ENCODE measurements around the gene IFTAP. TPM values are rescaled to one million over a fixed set of nuclear protein-coding genes. Genes with fewer than 3 reads are reported as not detected.

The IFTAP gene
- total RNA-seq, 2 experiments from 2014 or later: not detected

DNA sequence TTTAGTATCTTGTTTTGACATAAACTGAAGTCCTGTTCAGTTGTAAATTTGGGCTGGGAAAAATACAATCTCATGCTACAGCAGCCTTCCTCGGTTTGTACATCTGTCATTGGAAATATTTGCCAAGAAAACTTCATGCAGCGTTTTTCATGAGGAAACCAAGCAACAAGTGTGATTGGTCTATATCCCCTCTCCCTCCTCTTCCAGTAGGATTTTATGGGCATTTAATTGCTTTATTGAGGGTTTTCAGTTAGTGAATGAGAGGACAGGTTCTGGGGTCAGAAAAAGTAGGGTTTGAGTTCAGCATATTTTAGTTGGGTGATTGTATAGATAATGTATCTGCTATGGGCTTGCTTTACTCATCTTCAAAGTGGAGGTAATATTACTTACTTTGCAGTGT is 93.8 kb downstream of the IFTAP start:
- H3K4me1 ChIP-seq (ENCODE audit: insufficient read depth, low read length, poor library complexity, severe bottlenecking): no peaks in the 10 kb centered on the region
- ChIA-PET POLR2A (no interaction called here), CTCF (ENCODE audit: unreplicated experiment) (no interaction called here)
- no peak overlapping the region for H2AFZ ChIP-seq (ENCODE audit: low read length)
- TF ChIP-seq, protein P1, sequence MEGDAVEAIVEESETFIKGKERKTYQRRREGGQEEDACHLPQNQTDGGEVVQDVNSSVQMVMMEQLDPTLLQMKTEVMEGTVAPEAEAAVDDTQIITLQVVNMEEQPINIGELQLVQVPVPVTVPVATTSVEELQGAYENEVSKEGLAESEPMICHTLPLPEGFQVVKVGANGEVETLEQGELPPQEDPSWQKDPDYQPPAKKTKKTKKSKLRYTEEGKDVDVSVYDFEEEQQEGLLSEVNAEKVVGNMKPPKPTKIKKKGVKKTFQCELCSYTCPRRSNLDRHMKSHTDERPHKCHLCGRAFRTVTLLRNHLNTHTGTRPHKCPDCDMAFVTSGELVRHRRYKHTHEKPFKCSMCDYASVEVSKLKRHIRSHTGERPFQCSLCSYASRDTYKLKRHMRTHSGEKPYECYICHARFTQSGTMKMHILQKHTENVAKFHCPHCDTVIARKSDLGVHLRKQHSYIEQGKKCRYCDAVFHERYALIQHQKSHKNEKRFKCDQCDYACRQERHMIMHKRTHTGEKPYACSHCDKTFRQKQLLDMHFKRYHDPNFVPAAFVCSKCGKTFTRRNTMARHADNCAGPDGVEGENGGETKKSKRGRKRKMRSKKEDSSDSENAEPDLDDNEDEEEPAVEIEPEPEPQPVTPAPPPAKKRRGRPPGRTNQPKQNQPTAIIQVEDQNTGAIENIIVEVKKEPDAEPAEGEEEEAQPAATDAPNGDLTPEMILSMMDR (conservative IDR thresholded peaks at IDR 0.05; ENCODE audit: low read length): no peak
- BruUV-seq (replicated peaks): no TSS peak
- no peaks in the 10 kb centered on the region for H3K79me2 ChIP-seq (ENCODE audit: insufficient read depth, low read depth, low read length)
- H3K36me3 ChIP-seq (ENCODE audit: insufficient read depth, low read length): no peaks in the 10 kb centered on the region
- DNase-seq (ENCODE audit: low spot score): no peak
- intact Hi-C loops (cut with micrococcal nuclease; ENCODE audit: unreplicated experiment): no loop called here
- H4K20me1 ChIP-seq (ENCODE audit: insufficient read depth, low read length): no peaks in the 10 kb centered on the region
- H3K9me3 ChIP-seq (ENCODE audit: low read length): no peaks in the 10 kb centered on the region
- H3K9me2 ChIP-seq (ENCODE audit: insufficient read depth, low read length): no peaks in the 10 kb centered on the region
- no peak overlapping the region for H3K4me2 ChIP-seq (ENCODE audit: low read length)
- H3K27ac ChIP-seq (ENCODE audit: low read depth, low read length, poor library complexity, severe bottlenecking): no peak overlapping the region
- H3K4me3 ChIP-seq (ENCODE audit: low read depth, low read length, poor library complexity, severe bottlenecking): no peak overlapping the region

DNA sequence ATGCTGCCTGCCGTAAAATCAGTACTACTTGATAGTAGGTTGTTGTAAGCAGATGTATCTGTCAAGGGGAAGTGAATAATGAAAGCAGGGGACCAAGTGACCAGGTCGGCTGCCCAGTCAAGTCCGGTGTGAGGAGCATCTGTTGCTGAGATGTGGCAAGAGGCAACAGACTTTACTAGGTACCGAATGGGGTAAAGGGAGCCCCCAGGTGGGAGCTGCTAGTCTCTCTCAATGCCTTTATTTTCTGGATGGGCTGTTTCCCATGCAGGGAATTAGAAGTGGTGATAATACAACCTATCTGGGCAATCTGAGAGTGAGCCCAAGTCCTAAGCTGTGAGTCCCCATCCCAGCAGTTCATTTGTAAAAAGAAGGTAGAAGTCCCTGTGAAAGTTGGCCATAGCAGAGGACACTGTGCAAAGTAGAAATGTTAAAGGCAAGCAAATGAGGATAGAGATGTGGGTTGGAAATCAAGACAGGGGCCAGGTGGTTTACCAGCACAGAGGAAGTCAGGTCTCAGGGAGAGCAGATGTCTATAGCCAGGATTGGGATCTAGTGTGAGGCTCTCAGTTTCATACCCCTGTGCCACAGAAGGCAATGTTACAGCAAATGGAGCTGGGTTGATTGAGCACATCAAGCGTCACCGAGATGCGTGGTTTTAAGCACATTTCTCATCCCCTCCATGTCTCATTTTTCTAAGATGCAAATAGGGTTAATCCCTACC is 94.4 kb downstream of the IFTAP start:
- CTCF ChIA-PET (ENCODE audit: unreplicated experiment): no interaction called here
- TF ChIP-seq EZH2phosphoT487 (IDR thresholded peaks at IDR 0.05; ENCODE audit: borderline replicate concordance, low read depth, low read length): no peak
- TF ChIP-seq, protein P1 (conservative IDR thresholded peaks at IDR 0.05; ENCODE audit: low read length): no peak
- intact Hi-C loops (cut with micrococcal nuclease; ENCODE audit: unreplicated experiment): no loop called here
- no peaks in the 10 kb centered on the region for H3K9me2 ChIP-seq (ENCODE audit: insufficient read depth, low read length)
- H2AFZ ChIP-seq (ENCODE audit: low read length): no peak overlapping the region
- no peaks in the 10 kb centered on the region for H3K36me3 ChIP-seq (ENCODE audit: insufficient read depth, low read length)
- H3K79me2 ChIP-seq (ENCODE audit: insufficient read depth, low read depth, low read length): no peaks in the 10 kb centered on the region
- H3K27ac ChIP-seq (ENCODE audit: low read depth, low read length, poor library complexity, severe bottlenecking): no peak overlapping the region
- POLR2A ChIA-PET: interaction anchor here (0.5 kb wide), 1 partner anchor 103 kb away, joined by 4 read pairs; no protein-coding TSS in a partner anchor
- DNase-seq (ENCODE audit: low spot score): no peak
- no peaks in the 10 kb centered on the region for H3K4me1 ChIP-seq (ENCODE audit: insufficient read depth, low read length, poor library complexity, severe bottlenecking)
- H3K4me3 ChIP-seq (ENCODE audit: low read depth, low read length, poor library complexity, severe bottlenecking): no peak overlapping the region
- H3K9me3 ChIP-seq (ENCODE audit: low read length): no peaks in the 10 kb centered on the region
- no peak overlapping the region for H3K4me2 ChIP-seq (ENCODE audit: low read length)
- no TSS peak for BruUV-seq (replicated peaks)
- H4K20me1 ChIP-seq (ENCODE audit: insufficient read depth, low read length): no peaks in the 10 kb centered on the region

DNA sequence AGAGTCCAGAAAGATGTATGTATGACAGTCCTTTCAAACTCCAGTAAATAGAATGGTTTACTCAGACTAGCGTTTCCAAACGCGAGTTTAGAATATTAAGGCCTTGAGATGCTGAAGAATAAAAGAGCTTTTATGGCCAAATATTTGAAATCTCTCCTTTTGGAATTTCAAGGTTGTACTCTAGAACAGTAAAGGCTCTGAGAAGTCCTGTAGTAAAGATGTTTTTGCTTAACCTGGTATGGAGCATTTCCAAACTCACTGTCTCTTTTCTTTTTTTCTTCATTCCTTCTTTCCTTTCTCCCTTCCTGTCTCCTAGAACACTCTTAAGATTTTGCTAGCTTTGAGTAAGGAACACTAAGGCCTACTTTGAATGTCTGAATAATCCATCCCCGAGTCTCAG is 95.1 kb downstream of the IFTAP start:
- no peak for DNase-seq (ENCODE audit: low spot score)
- ChIA-PET POLR2A (interaction anchor here (0.5 to 0.7 kb wide), 2 partner anchors 57 to 102 kb away, joined by 3 to 4 read pairs; no protein-coding TSS in a partner anchor), CTCF (ENCODE audit: unreplicated experiment) (no interaction called here)
- Histone ChIP-seq H3K79me2 (ENCODE audit: insufficient read depth, low read depth, low read length) (no peaks in the 10 kb centered on the region), H3K4me3 (ENCODE audit: low read depth, low read length, poor library complexity, severe bottlenecking) (no peak overlapping the region), H3K4me2 (ENCODE audit: low read length) (no peak overlapping the region), H3K36me3 (ENCODE audit: insufficient read depth, low read length) (no peaks in the 10 kb centered on the region), H2AFZ (ENCODE audit: low read length) (no peak overlapping the region), H3K9me3 (ENCODE audit: low read length) (no peaks in the 10 kb centered on the region), H4K20me1 (ENCODE audit: insufficient read depth, low read length) (no peaks in the 10 kb centered on the region), H3K9me2 (ENCODE audit: insufficient read depth, low read length) (no peaks in the 10 kb centered on the region), H3K4me1 (ENCODE audit: insufficient read depth, low read length, poor library complexity, severe bottlenecking) (no peaks in the 10 kb centered on the region), H3K27ac (ENCODE audit: low read depth, low read length, poor library complexity, severe bottlenecking) (no peak overlapping the region)
- intact Hi-C loops (cut with micrococcal nuclease; ENCODE audit: unreplicated experiment): no loop called here
- BruUV-seq (replicated peaks): no TSS peak
- TF ChIP-seq, protein P1 (conservative IDR thresholded peaks at IDR 0.05; ENCODE audit: low read length): no peak
- TF ChIP-seq EZH2phosphoT487 (IDR thresholded peaks at IDR 0.05; ENCODE audit: borderline replicate concordance, low read depth, low read length): no peak

Measured in OCI-LY7 (cell line).